Panc1 (cell line): ENCODE measurements around the gene DCAF17. TPM values are rescaled to one million over a fixed set of nuclear protein-coding genes. Genes with fewer than 3 reads are reported as not detected.

Source experiments
- total RNA-seq: library from RNA; stranded (reverse); gene quantifications from one replicate; pipeline ENCODE4 v1.2.1, GENCODE V29; 2021; ENCODE audit not compliant: unreplicated experiment

DCAF17 gene
- total RNA-seq, 1 experiment from 2014 or later, result 19.0 TPM

Other genes with a start within 250 kb of the DCAF17 start
- 27.7 TPM for gene METTL8, start 236 bp upstream of the DCAF17 start, total RNA-seq
- 2.5 TPM for gene CYBRD1, start 88.2 kb downstream of the DCAF17 start, total RNA-seq